GM12891 (cell line): ENCODE data around the gene PCDHGB6.

Experiments used
- PAX5 ChIP-seq: IDR thresholded peaks from 2 replicates; pipeline ENCODE4 v1.6.1; 2011; ENCODE audit warnings: low read length, moderate library complexity, mild to moderate bottlenecking; ENCODE audit not compliant: insufficient read depth, severe bottlenecking
- POLR2A ChIP-seq: IDR thresholded peaks from 2 replicates; pipeline ENCODE4 v1.6.1; 2011; ENCODE audit warnings: low read depth, low read length, control low read depth
- POLR2AphosphoS5 ChIP-seq: IDR thresholded peaks from 2 replicates; pipeline ENCODE4 v1.6.1; 2011; ENCODE audit warnings: low read depth, low read length, control low read depth
- TAF1 ChIP-seq: IDR thresholded peaks from 2 replicates; pipeline ENCODE4 v1.6.1; 2011; ENCODE audit warnings: low read depth, low read length, control low read depth

GRCh38 chr5:141434006-141434405 is 26.2 kb downstream of the PCDHGB6 start:
- TF ChIP-seq POLR2AphosphoS5: no peak
- no peak for TF ChIP-seq POLR2A
- no peak for TF ChIP-seq TAF1
- TF ChIP-seq PAX5: no peak
